ENCODE measurements around the gene MRPL33. TPM values are rescaled to one million over a fixed set of nuclear protein-coding genes. Genes with fewer than 3 reads are reported as not detected.
A peak's percentile ranks its signal among the peaks of the same experiment; 100 is the strongest.

Gene MRPL33
- total and polyA plus RNA-seq, 2 of the 13 experiments (the other 11 are each of a cell fraction or from before 2014, with no cell fraction given) = 69.7 to 218 TPM

DNA sequence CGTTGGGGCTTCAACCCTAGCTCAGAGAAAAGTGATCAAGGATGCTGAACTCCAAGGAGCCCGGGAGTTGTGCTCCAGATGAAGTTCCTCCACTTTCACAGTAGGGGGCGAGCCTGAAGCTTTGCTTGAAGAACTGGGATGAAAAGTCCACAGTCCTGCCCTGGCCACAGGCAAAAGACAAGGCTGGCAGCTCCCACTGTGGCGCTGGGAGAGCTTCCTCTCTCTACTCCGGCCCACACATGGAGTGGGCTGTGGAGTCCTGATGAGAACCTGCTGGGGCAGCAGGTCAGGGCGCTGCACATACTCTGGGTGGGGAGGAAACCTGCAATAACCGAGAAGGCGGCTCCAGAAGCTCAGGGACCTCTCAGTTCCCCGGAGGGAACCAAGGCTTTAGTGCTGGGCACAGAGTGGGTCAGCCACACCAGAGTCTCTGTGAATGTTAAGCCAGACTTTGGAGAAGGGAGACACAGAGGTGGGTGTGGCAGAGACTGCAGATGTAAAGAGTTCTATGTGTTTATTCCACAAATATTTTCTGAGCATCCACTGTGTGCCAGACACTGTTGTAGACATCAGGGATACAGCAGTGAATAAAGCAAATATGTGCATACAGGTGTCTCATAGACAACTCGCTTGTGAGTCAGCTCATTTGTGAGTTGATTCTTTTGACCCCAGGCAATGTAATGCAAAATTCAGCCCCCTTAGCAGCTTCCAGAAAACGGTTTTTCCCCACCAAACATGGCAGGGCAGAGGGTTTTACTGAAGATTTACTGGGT, 48.0 kb upstream of the MRPL33 start (continued):
- TF ChIP-seq NFAT5 (CRISPR knock-in tag; IDR thresholded peaks at IDR 0.05) = no peak
- TF ChIP-seq ZNF543 (CRISPR knock-in tag; IDR thresholded peaks at IDR 0.05) = no peak
- peak; percentile 75 for TF ChIP-seq SALL1 (CRISPR knock-in tag; IDR thresholded peaks at IDR 0.05)
- TF ChIP-seq, protein P1, sequence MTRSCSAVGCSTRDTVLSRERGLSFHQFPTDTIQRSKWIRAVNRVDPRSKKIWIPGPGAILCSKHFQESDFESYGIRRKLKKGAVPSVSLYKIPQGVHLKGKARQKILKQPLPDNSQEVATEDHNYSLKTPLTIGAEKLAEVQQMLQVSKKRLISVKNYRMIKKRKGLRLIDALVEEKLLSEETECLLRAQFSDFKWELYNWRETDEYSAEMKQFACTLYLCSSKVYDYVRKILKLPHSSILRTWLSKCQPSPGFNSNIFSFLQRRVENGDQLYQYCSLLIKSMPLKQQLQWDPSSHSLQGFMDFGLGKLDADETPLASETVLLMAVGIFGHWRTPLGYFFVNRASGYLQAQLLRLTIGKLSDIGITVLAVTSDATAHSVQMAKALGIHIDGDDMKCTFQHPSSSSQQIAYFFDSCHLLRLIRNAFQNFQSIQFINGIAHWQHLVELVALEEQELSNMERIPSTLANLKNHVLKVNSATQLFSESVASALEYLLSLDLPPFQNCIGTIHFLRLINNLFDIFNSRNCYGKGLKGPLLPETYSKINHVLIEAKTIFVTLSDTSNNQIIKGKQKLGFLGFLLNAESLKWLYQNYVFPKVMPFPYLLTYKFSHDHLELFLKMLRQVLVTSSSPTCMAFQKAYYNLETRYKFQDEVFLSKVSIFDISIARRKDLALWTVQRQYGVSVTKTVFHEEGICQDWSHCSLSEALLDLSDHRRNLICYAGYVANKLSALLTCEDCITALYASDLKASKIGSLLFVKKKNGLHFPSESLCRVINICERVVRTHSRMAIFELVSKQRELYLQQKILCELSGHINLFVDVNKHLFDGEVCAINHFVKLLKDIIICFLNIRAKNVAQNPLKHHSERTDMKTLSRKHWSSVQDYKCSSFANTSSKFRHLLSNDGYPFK (CRISPR knock-in tag; IDR thresholded peaks at IDR 0.05; ENCODE audit: borderline replicate concordance) = peak; percentile 46
- 0 out of 2 replicates have a peak, but pooled peaks have one; percentile 39 for TF ChIP-seq KDM3A (CRISPR knock-in tag; IDR thresholded peaks at IDR 0.05; ENCODE audit: low read depth)
- 0 out of 2 replicates have a peak, but pooled peaks have one; percentile 60 for TF ChIP-seq KLF6 (CRISPR knock-in tag; IDR thresholded peaks at IDR 0.05)
- TF ChIP-seq, protein P2, sequence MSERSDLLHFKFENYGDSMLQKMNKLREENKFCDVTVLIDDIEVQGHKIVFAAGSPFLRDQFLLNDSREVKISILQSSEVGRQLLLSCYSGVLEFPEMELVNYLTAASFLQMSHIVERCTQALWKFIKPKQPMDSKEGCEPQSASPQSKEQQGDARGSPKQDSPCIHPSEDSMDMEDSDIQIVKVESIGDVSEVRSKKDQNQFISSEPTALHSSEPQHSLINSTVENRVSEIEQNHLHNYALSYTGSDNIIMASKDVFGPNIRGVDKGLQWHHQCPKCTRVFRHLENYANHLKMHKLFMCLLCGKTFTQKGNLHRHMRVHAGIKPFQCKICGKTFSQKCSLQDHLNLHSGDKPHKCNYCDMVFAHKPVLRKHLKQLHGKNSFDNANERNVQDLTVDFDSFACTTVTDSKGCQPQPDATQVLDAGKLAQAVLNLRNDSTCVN (CRISPR knock-in tag; IDR thresholded peaks at IDR 0.05; ENCODE audit: borderline replicate concordance) = 0 out of 2 replicates have a peak, but pooled peaks have one; percentile 18
- TF ChIP-seq ZNF451 (CRISPR knock-in tag; IDR thresholded peaks at IDR 0.05) = no peak
- TF ChIP-seq SNRNP70 (IDR thresholded peaks at IDR 0.05; ENCODE audit: low read depth, low read length) = no peak
- TF ChIP-seq ZBTB21 (CRISPR knock-in tag; IDR thresholded peaks at IDR 0.05) = no peak
- TF ChIP-seq ZMYM4 (CRISPR knock-in tag; IDR thresholded peaks at IDR 0.05) = peak; percentile 31; the same call in 1 of the 2 replicates
- peak; percentile 64 for TF ChIP-seq MED1 (CRISPR knock-in tag; IDR thresholded peaks at IDR 0.05)
- 0 out of 2 replicates have a peak, but pooled peaks have one; percentile 62 for TF ChIP-seq SMAD1 (CRISPR knock-in tag; IDR thresholded peaks at IDR 0.05; ENCODE audit: borderline replicate concordance, low read depth)
- peak; percentile 76; the same call in 1 of the 2 replicates for TF ChIP-seq ZNF580 (CRISPR knock-in tag; IDR thresholded peaks at IDR 0.05; ENCODE audit: borderline replicate concordance, low read depth)
- TF ChIP-seq ZNF205 (CRISPR knock-in tag; IDR thresholded peaks at IDR 0.05) = peak; percentile 55; the same call in 1 of the 2 replicates
- TF ChIP-seq GMEB2 (CRISPR knock-in tag; IDR thresholded peaks at IDR 0.05; ENCODE audit: low read depth) = 0 out of 2 replicates have a peak, but pooled peaks have one; percentile 17
